Suprapubic skin (tissue), 3 donors: ENCODE data around the gene ZNF771.
"Not testable (repeated sequence)": the region's sequence is repeated elsewhere in the genome, so short reads cannot be mapped to it uniquely, and the experiment has no call there.

ENCODE experiments used
- POLR2A ChIP-seq, 2 donors: fragments of 450-650 bp; IDR thresholded peaks; one replicate each; pipeline ENCODE4 v1.6.1; 2017; ENCODE audit warnings: antibody characterized with exemption in 2 of 2, mild to moderate bottlenecking in 2 of 2, moderate library complexity in 2 of 2
- TF ChIP-seq, protein P1 (sequence below), 2 donors: fragments of 200-600 bp in 1 of 2; fragments of 450-650 bp in 1 of 2; sonication (generic) in 1 of 2; IDR thresholded peaks; one replicate each; pipeline ENCODE4 v1.5.1; 2016 to 2019; ENCODE audit warnings: antibody characterized with exemption in 2 of 2, mild to moderate bottlenecking in 1 of 2, moderate library complexity in 1 of 2

DNA sequence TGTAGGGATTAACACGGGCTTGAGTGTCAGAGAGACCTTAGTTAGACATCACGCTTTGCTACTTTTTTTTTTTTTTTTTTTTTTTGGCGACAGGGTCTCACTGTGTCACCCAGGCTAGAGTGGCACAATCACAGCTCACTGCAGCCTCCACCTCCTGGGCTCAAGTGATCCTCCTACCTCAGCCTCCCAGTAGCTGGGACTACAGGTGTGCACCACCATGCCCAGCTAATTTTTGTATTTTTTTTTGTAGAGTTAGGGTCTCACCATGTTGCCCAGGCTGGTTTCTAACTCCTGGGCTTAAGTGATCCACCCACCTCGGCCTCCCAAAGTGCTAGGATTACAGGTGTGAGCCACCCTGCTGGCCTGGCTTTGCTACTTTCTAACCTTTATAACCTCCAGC is 10.8 kb upstream of the ZNF771 start:
- TF ChIP-seq, protein P1, sequence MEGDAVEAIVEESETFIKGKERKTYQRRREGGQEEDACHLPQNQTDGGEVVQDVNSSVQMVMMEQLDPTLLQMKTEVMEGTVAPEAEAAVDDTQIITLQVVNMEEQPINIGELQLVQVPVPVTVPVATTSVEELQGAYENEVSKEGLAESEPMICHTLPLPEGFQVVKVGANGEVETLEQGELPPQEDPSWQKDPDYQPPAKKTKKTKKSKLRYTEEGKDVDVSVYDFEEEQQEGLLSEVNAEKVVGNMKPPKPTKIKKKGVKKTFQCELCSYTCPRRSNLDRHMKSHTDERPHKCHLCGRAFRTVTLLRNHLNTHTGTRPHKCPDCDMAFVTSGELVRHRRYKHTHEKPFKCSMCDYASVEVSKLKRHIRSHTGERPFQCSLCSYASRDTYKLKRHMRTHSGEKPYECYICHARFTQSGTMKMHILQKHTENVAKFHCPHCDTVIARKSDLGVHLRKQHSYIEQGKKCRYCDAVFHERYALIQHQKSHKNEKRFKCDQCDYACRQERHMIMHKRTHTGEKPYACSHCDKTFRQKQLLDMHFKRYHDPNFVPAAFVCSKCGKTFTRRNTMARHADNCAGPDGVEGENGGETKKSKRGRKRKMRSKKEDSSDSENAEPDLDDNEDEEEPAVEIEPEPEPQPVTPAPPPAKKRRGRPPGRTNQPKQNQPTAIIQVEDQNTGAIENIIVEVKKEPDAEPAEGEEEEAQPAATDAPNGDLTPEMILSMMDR (IDR thresholded peaks at IDR 0.05): not testable (repeated sequence)
- TF ChIP-seq POLR2A (IDR thresholded peaks at IDR 0.05): not testable (repeated sequence)
